Measurements from ENCODE around the gene FOXJ3.

Gene FOXJ3

DNA sequence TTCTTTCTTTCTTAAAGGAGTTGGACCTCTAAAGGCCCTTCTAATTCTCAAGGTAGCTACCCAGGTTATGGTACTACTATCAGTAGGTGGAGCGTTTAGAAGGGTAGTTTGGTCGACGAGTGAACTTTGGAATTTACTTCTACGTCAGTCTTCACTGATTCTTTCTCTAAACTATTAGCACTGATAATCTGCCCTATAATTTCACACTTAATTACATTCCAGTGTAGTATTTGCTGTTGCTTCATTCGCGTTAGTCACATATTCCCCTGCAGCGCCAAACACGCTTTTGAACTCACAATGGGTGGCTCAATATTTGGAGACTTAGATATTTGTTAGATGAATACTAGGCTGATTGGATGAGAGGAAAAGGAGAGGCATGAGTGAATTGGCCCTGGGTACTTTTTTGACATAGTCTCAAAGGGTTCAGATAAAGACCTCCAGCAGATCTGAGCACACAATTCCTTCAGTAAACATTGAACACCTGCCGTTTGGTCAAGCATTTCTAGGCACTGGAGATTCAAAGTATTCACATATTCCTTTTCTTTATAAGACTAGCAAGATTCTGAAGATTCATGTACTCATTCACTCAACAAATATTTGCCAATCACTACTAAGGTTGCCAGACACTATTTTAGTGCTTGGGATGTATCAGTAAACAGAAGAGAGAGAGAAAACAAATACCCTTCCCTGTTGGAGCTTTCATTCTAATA, 929 bp upstream of the FOXJ3 start:
- no peaks in the 10 kb centered on the region for H3K27me3 ChIP-seq
- no peaks in the 10 kb centered on the region; the same call in 1 of the 2 replicates for H3K9me3 ChIP-seq
- peak overlapping the region; percentile 96 for H3K4me3 ChIP-seq
- peak overlapping the region; percentile 91 for H3K27ac ChIP-seq
- no peak for TF ChIP-seq Cebpa-rat (IDR thresholded peaks at IDR 0.05)
- peak overlapping the region; percentile 91 for H3K9ac ChIP-seq
- peak overlapping the region; percentile 87 for H3K4me2 ChIP-seq
- H3K4me1 ChIP-seq, result peaks cover 30% of the 10 kb centered on the region
- H4K20me1 ChIP-seq, result peaks cover 39% of the 10 kb centered on the region
- H3K36me3 ChIP-seq, result peaks cover 3% of the 10 kb centered on the region

DNA sequence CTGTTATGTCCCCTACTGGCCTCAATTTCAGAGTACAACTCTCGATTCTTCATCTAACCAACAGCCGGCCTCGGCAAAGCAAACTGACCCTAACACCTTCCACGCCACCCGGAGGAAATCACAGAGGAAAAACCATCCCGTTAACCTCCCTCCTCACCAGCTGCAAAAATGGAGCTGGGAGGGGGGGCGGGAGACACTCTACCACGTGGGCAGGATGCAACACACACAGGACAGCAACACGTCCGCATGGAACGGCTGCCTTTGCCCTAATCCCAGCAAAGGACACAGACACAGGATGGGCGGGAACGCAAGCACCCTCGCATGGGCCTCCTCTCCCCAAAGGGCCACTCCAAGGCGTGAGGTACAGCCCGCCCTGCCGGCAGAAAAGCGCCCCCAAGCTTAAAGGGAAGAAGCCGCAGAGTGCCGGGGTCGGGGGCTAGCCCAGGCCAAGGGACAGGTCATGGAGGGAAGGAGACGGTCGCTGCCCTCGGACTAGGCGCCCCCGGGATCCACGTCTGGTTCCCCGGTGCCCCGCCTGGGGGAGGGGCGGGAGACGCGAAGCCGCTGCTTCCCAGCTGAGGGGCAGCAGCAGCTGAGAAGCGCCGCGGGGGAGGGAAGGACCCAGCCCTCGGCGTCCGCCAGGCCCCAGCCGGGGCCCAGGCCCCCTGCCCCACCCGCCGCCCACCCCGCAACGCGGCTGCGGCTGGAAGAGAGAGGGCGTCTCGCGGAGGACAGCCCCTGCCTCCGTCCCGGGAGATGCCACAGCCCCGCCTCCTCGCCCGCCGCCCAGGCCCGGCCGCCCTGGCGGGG, 590 bp downstream of the FOXJ3 start:
- peak overlapping the region; percentile 96 for H3K4me3 ChIP-seq
- peaks cover 30% of the 10 kb centered on the region for H3K4me1 ChIP-seq
- peak overlapping the region; percentile 88 for H3K4me2 ChIP-seq
- peak overlapping the region; percentile 91 for H3K27ac ChIP-seq
- peak overlapping the region; percentile 91 for H3K9ac ChIP-seq
- no peaks in the 10 kb centered on the region; the same call in 1 of the 2 replicates for H3K9me3 ChIP-seq
- H3K27me3 ChIP-seq, result no peaks in the 10 kb centered on the region
- H3K36me3 ChIP-seq, result peaks cover 6% of the 10 kb centered on the region
- TF ChIP-seq Cebpa-rat (IDR thresholded peaks at IDR 0.05), result no peak
- peaks cover 54% of the 10 kb centered on the region for H4K20me1 ChIP-seq

DNA sequence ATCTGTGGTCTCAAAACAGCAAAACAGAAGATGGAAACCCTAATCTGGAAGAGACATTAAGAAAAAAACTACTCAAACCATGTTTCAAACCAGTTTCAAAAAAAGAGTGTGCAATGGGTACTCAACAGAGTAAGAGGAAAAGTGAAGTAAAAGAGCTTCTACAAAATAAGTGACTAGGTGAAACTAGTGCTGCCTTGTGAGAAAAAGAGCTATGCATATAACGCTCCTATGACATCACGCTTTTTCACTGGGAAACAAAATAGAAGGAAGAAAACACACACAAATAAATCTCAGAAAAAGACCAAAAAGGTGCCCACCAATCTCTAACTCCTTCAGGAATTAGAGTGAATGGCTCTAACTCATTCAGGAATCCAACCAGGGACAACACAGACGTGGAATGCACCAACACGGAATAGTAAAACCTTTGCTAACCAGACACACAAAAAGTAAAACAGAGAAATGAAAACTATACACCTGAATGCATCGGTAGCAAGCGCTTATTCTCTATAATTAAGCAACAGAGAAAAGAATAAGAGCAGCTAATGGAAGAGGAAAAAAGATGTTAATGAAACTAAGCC, 1.3 kb downstream of the FOXJ3 start:
- H3K27ac ChIP-seq, result peak overlapping the region; percentile 91
- H3K27me3 ChIP-seq, result no peaks in the 10 kb centered on the region
- H3K4me3 ChIP-seq, result peak overlapping the region; percentile 96
- peak overlapping the region; percentile 88 for H3K4me2 ChIP-seq
- TF ChIP-seq Cebpa-rat (IDR thresholded peaks at IDR 0.05), result no peak
- H3K4me1 ChIP-seq, result peaks cover 30% of the 10 kb centered on the region
- H3K9ac ChIP-seq, result peak overlapping the region; percentile 91
- no peaks in the 10 kb centered on the region; the same call in 1 of the 2 replicates for H3K9me3 ChIP-seq
- peaks cover 6% of the 10 kb centered on the region for H3K36me3 ChIP-seq
- peaks cover 61% of the 10 kb centered on the region for H4K20me1 ChIP-seq

DNA sequence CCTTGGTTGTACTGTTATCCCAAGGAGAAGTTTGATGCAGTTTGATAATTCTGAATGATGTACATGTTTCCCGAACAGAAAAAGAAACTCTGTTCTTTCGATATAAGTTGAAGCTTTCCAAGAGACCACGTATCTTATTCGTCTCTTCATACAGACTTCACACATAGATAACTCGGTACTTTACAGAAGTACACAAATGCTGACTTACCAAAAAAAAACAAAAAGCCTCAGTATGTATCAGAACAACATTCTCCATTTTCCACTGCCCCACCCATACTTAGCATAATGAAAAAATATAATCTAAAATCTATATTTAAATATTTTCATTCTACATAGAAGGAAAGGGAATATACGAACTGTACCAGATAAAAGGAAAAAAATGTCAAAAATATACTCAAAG, 2.2 kb downstream of the FOXJ3 start:
- Histone ChIP-seq H3K27me3 (no peaks in the 10 kb centered on the region), H3K4me2 (peak overlapping the region; percentile 88), H3K9me3 (no peaks in the 10 kb centered on the region; the same call in 1 of the 2 replicates), H3K4me1 (peaks cover 30% of the 10 kb centered on the region), H3K4me3 (no peak overlapping the region), H3K36me3 (peaks cover 6% of the 10 kb centered on the region), H3K27ac (no peak overlapping the region), H3K9ac (no peak overlapping the region), H4K20me1 (peaks cover 69% of the 10 kb centered on the region)
- no peak for TF ChIP-seq Cebpa-rat (IDR thresholded peaks at IDR 0.05)

DNA sequence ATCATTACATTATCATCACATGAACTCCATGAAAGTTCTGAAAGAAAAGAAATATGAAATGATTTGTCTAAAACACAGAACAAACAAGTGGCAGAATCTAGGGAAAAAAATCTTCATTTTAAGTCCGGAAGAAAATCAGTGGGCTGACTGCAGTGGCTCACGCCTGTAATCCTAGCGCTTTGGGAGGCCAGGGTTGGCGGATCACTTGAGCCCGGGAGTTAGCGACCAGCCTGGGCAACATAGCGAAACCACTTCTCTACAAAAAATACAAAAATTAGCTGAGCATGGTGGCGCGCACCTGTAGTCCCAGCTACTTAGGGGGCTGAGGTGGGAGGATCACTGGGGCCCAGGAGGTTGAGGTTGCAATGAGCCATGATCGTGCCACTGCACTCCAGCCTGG, 4.8 kb downstream of the FOXJ3 start:
- peaks cover 17% of the 10 kb centered on the region for H3K4me1 ChIP-seq
- no peak overlapping the region for H3K27ac ChIP-seq
- no peak for TF ChIP-seq Cebpa-rat (IDR thresholded peaks at IDR 0.05)
- H4K20me1 ChIP-seq, result peaks cover 96% of the 10 kb centered on the region
- no peaks in the 10 kb centered on the region for H3K27me3 ChIP-seq
- peaks cover 6% of the 10 kb centered on the region for H3K36me3 ChIP-seq
- H3K4me3 ChIP-seq, result no peak overlapping the region
- no peak overlapping the region for H3K9ac ChIP-seq
- no peak overlapping the region for H3K4me2 ChIP-seq
- H3K9me3 ChIP-seq, result no peaks in the 10 kb centered on the region; the same call in 1 of the 2 replicates

DNA sequence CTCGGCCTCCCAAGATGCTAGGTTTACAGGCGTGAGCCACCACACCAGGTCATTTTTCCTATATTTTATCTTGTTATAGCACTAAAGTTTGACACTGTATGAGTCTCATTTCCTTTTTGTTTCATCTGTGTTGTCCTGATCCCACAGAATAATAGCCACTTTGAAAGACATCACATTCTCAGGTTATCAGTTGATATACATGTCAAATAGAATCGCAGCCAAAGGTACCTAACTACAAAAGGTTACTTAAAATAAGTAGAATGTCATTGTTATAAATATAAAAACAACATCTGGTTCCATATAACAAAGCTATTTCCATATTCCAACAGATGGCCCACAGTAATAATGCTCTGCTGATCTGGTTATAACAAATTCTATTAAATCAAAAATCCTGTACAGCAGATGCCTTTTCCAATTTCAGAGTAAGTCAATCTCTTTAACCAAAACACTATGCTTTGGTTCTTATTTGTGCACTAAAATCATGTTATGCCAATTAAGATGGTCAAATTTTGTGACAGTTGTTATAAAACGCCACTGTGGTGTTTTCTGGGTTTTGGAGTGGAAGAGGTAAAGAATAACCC, 6.0 kb downstream of the FOXJ3 start:
- Histone ChIP-seq H4K20me1 (peaks cover 98% of the 10 kb centered on the region), H3K9ac (no peak overlapping the region), H3K4me1 (peaks cover 17% of the 10 kb centered on the region), H3K4me2 (no peak overlapping the region), H3K27me3 (no peaks in the 10 kb centered on the region), H3K36me3 (peaks cover 6% of the 10 kb centered on the region), H3K4me3 (no peak overlapping the region), H3K9me3 (no peaks in the 10 kb centered on the region; the same call in 1 of the 2 replicates), H3K27ac (no peak overlapping the region)
- no peak for TF ChIP-seq Cebpa-rat (IDR thresholded peaks at IDR 0.05)

DNA sequence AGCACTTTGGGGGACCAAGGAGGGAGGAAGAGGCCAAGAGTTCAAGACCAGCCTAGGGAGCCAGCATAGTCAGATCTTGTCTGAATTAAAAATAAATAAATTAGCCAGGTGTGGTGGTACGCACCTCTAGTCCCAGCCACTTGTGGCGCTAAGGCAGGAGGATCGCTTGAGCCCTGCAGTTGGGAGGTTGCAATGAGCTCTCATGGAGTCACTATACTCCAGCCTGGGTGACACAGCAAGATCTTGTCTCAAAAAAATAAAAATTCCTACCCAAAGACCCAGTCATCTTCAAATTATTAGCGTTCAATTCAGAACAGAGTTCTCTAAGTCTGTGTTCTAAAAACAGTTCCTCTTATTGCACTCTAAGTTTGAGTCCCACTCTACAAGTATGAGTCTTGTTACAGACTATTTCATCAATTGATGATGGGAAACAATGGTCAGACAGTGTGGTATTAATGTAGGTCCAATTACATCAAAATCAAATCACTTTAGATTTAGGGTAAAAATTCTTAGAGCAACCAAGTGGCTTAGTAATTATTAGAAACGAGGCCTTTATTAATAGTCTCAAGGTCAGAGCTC, 6.9 kb downstream of the FOXJ3 start:
- Histone ChIP-seq H3K9me3 (no peaks in the 10 kb centered on the region; the same call in 1 of the 2 replicates), H3K4me2 (no peak overlapping the region), H4K20me1 (peaks cover 96% of the 10 kb centered on the region), H3K27ac (no peak overlapping the region), H3K36me3 (peaks cover 6% of the 10 kb centered on the region), H3K9ac (no peak overlapping the region), H3K4me3 (no peak overlapping the region), H3K4me1 (peaks cover 9% of the 10 kb centered on the region), H3K27me3 (no peaks in the 10 kb centered on the region)
- TF ChIP-seq Cebpa-rat (IDR thresholded peaks at IDR 0.05), result no peak

DNA sequence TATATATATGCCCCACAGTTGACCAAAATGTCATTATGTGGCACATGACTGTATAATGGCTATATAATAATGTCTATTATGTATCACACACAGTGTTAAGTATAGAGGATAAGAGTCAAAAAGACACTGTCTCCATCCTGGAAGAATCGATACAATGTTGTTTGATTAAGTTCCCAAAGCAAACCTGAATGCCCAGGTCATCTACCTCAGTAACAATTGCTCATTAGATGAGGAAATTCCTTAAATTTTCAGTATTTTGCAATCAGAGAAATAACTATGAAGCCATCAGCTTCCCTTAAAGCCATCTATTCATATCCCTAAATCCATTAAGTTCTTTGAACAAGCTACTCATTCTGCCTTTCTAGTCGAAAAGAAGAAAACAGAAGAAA, 10.0 kb downstream of the FOXJ3 start:
- TF ChIP-seq Cebpa-rat (IDR thresholded peaks at IDR 0.05), result no peak
- Histone ChIP-seq H4K20me1 (peaks cover 96% of the 10 kb centered on the region), H3K4me1 (peaks cover 19% of the 10 kb centered on the region)

DNA sequence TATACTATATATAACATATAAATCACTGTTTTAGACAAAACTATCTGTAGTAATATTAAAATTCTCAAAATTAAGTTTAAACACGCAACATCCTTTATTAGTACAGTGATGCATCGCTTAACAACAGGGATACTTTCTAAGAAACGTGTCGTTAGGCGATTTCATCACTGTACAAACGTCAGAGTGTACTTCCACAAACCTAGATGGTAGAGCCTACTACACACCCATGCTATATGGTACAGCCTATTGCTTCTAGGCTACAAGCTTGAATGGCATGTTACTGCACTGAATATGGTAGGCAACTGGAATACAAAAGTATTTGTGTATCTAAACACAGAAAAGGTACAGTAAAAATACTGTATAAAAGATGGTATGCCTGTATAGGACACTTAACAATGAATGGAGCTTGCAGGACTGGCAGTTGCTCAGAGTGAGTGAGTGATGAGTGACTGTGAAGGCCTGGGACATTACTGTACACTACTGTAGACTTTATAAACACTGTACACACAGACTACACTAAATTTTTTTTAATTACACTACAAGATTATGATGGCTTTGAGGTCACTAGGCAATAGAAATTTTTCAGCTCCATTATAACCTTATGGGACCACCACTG, 10.5 kb downstream of the FOXJ3 start:
- Histone ChIP-seq H3K27me3 (no peaks in the 10 kb centered on the region), H3K4me1 (peaks cover 24% of the 10 kb centered on the region), H3K36me3 (no peaks in the 10 kb centered on the region; the same call in 1 of the 2 replicates), H4K20me1 (peaks cover 96% of the 10 kb centered on the region), H3K9ac (no peak overlapping the region), H3K9me3 (no peaks in the 10 kb centered on the region), H3K4me3 (no peak overlapping the region), H3K4me2 (no peak overlapping the region), H3K27ac (no peak overlapping the region)
- no peak for TF ChIP-seq Cebpa-rat (IDR thresholded peaks at IDR 0.05)

More for the DNA sequence above, 10.0 kb downstream of the FOXJ3 start:
- Histone ChIP-seq H3K9ac (no peak overlapping the region), H3K4me2 (no peak overlapping the region), H3K36me3 (no peaks in the 10 kb centered on the region; the same call in 1 of the 2 replicates), H3K9me3 (no peaks in the 10 kb centered on the region), H3K4me3 (no peak overlapping the region), H3K27ac (no peak overlapping the region), H3K27me3 (no peaks in the 10 kb centered on the region)

All from BLaER1 (cell line).